ENCODE results near the gene GUCY1B1. TPM values are rescaled to one million over a fixed set of nuclear protein-coding genes. Genes with fewer than 3 reads are reported as not detected.

The GUCY1B1 gene
- total and polyA plus RNA-seq, 12 donors: 0.87 to 11.6 (median 4.1) TPM

GRCh38 chr4:155832664-155833063 lies 73.8 kb downstream of the GUCY1B1 start:
- H3K4me1 ChIP-seq (replicated peaks in 1 of 2): no peaks in the 10 kb centered on the region
- no peaks in the 10 kb centered on the region for H3K36me3 ChIP-seq (replicated peaks in 1 of 2)
- no peaks in the 10 kb centered on the region for H3K27me3 ChIP-seq
- intact Hi-C loops (cut with DNase I): no loop called here
- no peaks in the 10 kb centered on the region for H3K9me3 ChIP-seq (replicated peaks in 1 of 3)
- no peak overlapping the region for H3K4me3 ChIP-seq
- no peak for DNase-seq
- no peak overlapping the region for H3K27ac ChIP-seq
- no peak for TF ChIP-seq POLR2A (IDR thresholded peaks at IDR 0.05)
- no peak for TF ChIP-seq CTCF (IDR thresholded peaks at IDR 0.05)

- TF ChIP-seq POLR2A (IDR thresholded peaks at IDR 0.05) (no peak), CTCF (IDR thresholded peaks at IDR 0.05) (no peak)
- Histone ChIP-seq H3K4me3 (no peak overlapping the region), H3K9me3 (replicated peaks in 1 of 3) (no peaks in the 10 kb centered on the region), H3K4me1 (replicated peaks in 1 of 2) (no peaks in the 10 kb centered on the region), H3K27me3 (no peaks in the 10 kb centered on the region), H3K27ac (no peak overlapping the region), H3K36me3 (replicated peaks in 1 of 2) (no peaks in the 10 kb centered on the region)
- no peak for DNase-seq
- intact Hi-C loops (cut with DNase I): no loop called here
- WGBS, 4 donors: 51 to 85% (median 76%) methylated on average over 1 of the region's 1 CpG
Observed at GRCh38 chr4:155837203-155837796, 78.5 kb downstream of the GUCY1B1 start.

- Histone ChIP-seq H3K27me3 (no peaks in the 10 kb centered on the region), H3K4me1 (replicated peaks in 1 of 2) (no peaks in the 10 kb centered on the region), H3K4me3 (no peak overlapping the region), H3K36me3 (replicated peaks in 1 of 2) (no peaks in the 10 kb centered on the region), H3K9me3 (replicated peaks in 1 of 3) (no peaks in the 10 kb centered on the region), H3K27ac (no peak overlapping the region)
- DNase-seq: no peak
- TF ChIP-seq POLR2A (IDR thresholded peaks at IDR 0.05) (no peak), CTCF (IDR thresholded peaks at IDR 0.05) (no peak)
- intact Hi-C loops (cut with DNase I): no loop called here
Observed at GRCh38 chr4:155842080-155842479, 83.3 kb downstream of the GUCY1B1 start.

GRCh38 chr4:155846929-155847328 lies 88.1 kb downstream of the GUCY1B1 start:
- Histone ChIP-seq H3K27ac (no peak overlapping the region), H3K4me3 (no peak overlapping the region), H3K9me3 (replicated peaks in 1 of 3) (peaks cover 0 to 10% (median 0%) of the 10 kb centered on the region in 3 donors), H3K36me3 (replicated peaks in 1 of 2) (no peaks in the 10 kb centered on the region), H3K4me1 (replicated peaks in 1 of 2) (no peaks in the 10 kb centered on the region), H3K27me3 (no peaks in the 10 kb centered on the region)
- no peak for DNase-seq
- intact Hi-C loops (cut with DNase I): no loop called here
- TF ChIP-seq POLR2A (IDR thresholded peaks at IDR 0.05) (no peak), CTCF (IDR thresholded peaks at IDR 0.05) (no peak)
